Pancreas (tissue), 8 donors: ENCODE data around the gene ST6GALNAC2. TPM values are rescaled to one million over a fixed set of nuclear protein-coding genes. Genes with fewer than 3 reads are reported as not detected.

Source experiments
- polyA plus RNA-seq, 2 donors: library from polyadenylated mRNA; stranded (reverse); fragments of 200-250 nt; gene quantifications; one replicate each; pipeline ENCODE4 v1.2.3, GENCODE V29; 2013
- total RNA-seq, 6 donors: library from RNA; stranded (reverse); fragmentation: NEBNext Ultra II Directional in 4 of 6; extraction: Animal tissue kit (Norgen Biotek cat#: 25700) in 4 of 6; gene quantifications; one replicate each; pipeline versions ENCODE4 v1.2.1 to v1.2.4, GENCODE V29; 2021 to 2023
- donor health status: healthy with polysubstance abuse.
- donor health status: DM: no; HTN: no; CAD: no; lungs with moderate emphysema.
- donor health status: DM: no; HTN: no; CAD: no.
- donor health status: Bipolar disorder and iron deficiency.
- donor health status: DM: yes; HTN: yes; CAD: no.
- donor health status: DM: no; HTN: no; CAD: no.
- donor health status: DM: no; HTN: no; CAD: no.
- donor health status: DM: yes; HTN: yes; CAD: no.

Gene ST6GALNAC2
- total and polyA plus RNA-seq, 8 donors = 5.0 to 15.0 (median 6.9) TPM

Other genes with a start within 250 kb of the ST6GALNAC2 start
- 10 to 100 TPM; 18.5 to 39.7 (median 24.3) TPM for gene PRPSAP1, start 231.9 kb downstream of the ST6GALNAC2 start, total RNA-seq
- gene PRPSAP1, start 231.9 kb downstream of the ST6GALNAC2 start, polyA plus RNA-seq = 10 to 100 TPM; 26.2 to 43.3 TPM
- 10 to 100 TPM in 2 of 6 donors, 1 to 10 TPM in 4; 5.1 to 25.4 (median 8.5) TPM for gene SPHK1, start 201.3 kb downstream of the ST6GALNAC2 start, total RNA-seq
- 10 to 100 TPM; 30.9 to 46.3 TPM for gene SPHK1, start 201.3 kb downstream of the ST6GALNAC2 start, polyA plus RNA-seq
- 10 to 100 TPM; 10.4 to 19.8 (median 14.3) TPM for gene UBE2O, start 132.7 kb downstream of the ST6GALNAC2 start, total RNA-seq
- gene UBE2O, start 132.7 kb downstream of the ST6GALNAC2 start, polyA plus RNA-seq = 10 to 100 TPM; 16.3 to 17.3 TPM
- under 1 TPM in 1 of 6 donors, not detected in 5; 0.16 TPM for gene AANAT, start 118.3 kb downstream of the ST6GALNAC2 start, total RNA-seq
- gene AANAT, start 118.3 kb downstream of the ST6GALNAC2 start, polyA plus RNA-seq = under 1 TPM in 1 of 2 donors, not detected in 1; 0.23 TPM
- 10 to 100 TPM; 19.0 to 50.1 (median 22.4) TPM for gene RHBDF2, start 84.4 kb downstream of the ST6GALNAC2 start, total RNA-seq
- gene RHBDF2, start 84.4 kb downstream of the ST6GALNAC2 start, polyA plus RNA-seq = 10 to 100 TPM; 18.0 to 41.8 TPM
- 10 to 100 TPM in 1 of 6 donors, 1 to 10 TPM in 5; 2.6 to 15.7 (median 6.5) TPM for gene CYGB, start 48.2 kb downstream of the ST6GALNAC2 start, total RNA-seq
- 10 to 100 TPM in 1 of 2 donors, 1 to 10 TPM in 1; 9.8 to 10.3 TPM for gene CYGB, start 48.2 kb downstream of the ST6GALNAC2 start, polyA plus RNA-seq
- gene PRCD, start 45.8 kb downstream of the ST6GALNAC2 start, total RNA-seq = 1 to 10 TPM in 2 of 6 donors, under 1 TPM in 4; 0.55 to 3.0 (median 0.84) TPM
- gene PRCD, start 45.8 kb downstream of the ST6GALNAC2 start, polyA plus RNA-seq = 1 to 10 TPM; 5.2 to 7.3 TPM
- gene ST6GALNAC1, start 57.9 kb upstream of the ST6GALNAC2 start, total RNA-seq = 1 to 10 TPM in 3 of 6 donors, under 1 TPM in 3; 0.35 to 4.9 (median 1.3) TPM
- 1 to 10 TPM in 1 of 2 donors, under 1 TPM in 1; 0.34 to 1.5 TPM for gene ST6GALNAC1, start 57.9 kb upstream of the ST6GALNAC2 start, polyA plus RNA-seq
- 100 to 1,000 TPM in 1 of 6 donors, 10 to 100 TPM in 5; 32.0 to 102 (median 43.7) TPM for gene MXRA7, start 125.1 kb upstream of the ST6GALNAC2 start, total RNA-seq
- gene MXRA7, start 125.1 kb upstream of the ST6GALNAC2 start, polyA plus RNA-seq = 100 to 1,000 TPM in 1 of 2 donors, 10 to 100 TPM in 1; 38.9 to 137 TPM
- gene JMJD6, start 140.7 kb upstream of the ST6GALNAC2 start, total RNA-seq = 10 to 100 TPM; 12.4 to 18.2 (median 15.1) TPM
- gene JMJD6, start 140.7 kb upstream of the ST6GALNAC2 start, polyA plus RNA-seq = 10 to 100 TPM; 30.3 to 54.0 TPM
- gene METTL23, start 141.0 kb upstream of the ST6GALNAC2 start, total RNA-seq = 10 to 100 TPM; 14.4 to 23.4 (median 19.9) TPM
- gene METTL23, start 141.0 kb upstream of the ST6GALNAC2 start, polyA plus RNA-seq = 10 to 100 TPM; 23.2 to 34.1 TPM
- 10 to 100 TPM; 41.6 to 87.0 (median 62.1) TPM for gene SRSF2, start 151.5 kb upstream of the ST6GALNAC2 start, total RNA-seq
- gene SRSF2, start 151.5 kb upstream of the ST6GALNAC2 start, polyA plus RNA-seq = 100 to 1,000 TPM in 1 of 2 donors, 10 to 100 TPM in 1; 74.5 to 144 TPM
- gene MFSD11, start 152.3 kb upstream of the ST6GALNAC2 start, total RNA-seq = 10 to 100 TPM in 3 of 6 donors, 1 to 10 TPM in 3; 8.3 to 14.6 (median 10.1) TPM
- gene MFSD11, start 152.3 kb upstream of the ST6GALNAC2 start, polyA plus RNA-seq = 10 to 100 TPM in 1 of 2 donors, 1 to 10 TPM in 1; 5.9 to 13.4 TPM